Ovary (tissue), 3 donors: ENCODE measurements around the gene MYO9A.

Source experiments
- EP300 ChIP-seq: sonication (generic); formaldehyde crosslinking; IDR thresholded peaks from one replicate; pipeline ENCODE4 v1.6.1; 2017; ENCODE audit warnings: antibody characterized with exemption
- POLR2A ChIP-seq: fragments of 450-650 bp; IDR thresholded peaks from one replicate; pipeline ENCODE4 v1.6.1; 2017; ENCODE audit warnings: antibody characterized with exemption, mild to moderate bottlenecking, moderate library complexity
- TF ChIP-seq, protein P1 (sequence below), 3 donors: fragments of 450-650 bp in 2 of 3; fragments of 200-600 bp in 1 of 3; IDR thresholded peaks; one replicate each; pipeline versions ENCODE4 v1.5.1 to v1.8.0; 2016 to 2022; ENCODE audit warnings: antibody characterized with exemption in 3 of 3, mild to moderate bottlenecking in 1 of 3
- donor health status: DM: no; HTN: no; CAD: no.

DNA sequence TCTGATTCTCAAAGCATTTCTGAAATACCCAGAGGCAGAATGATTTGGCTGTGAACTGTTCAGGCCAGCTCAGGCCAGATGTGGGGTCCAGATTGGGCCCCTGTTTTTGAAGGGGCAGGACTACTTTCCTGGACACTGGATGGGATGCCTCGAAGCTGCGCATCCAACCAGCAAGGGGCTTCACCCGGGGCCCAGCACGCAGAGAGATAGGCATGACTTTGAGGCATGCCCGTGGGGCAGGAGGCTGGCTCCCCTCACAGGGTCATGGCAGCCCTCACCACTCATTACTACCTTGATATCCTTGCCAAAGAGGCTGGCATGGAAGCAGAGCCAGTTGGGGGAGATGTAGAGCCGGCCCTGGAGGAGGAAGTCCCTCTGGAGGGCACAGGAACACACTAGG, 49.5 kb upstream of the MYO9A start:
- TF ChIP-seq, protein P1, sequence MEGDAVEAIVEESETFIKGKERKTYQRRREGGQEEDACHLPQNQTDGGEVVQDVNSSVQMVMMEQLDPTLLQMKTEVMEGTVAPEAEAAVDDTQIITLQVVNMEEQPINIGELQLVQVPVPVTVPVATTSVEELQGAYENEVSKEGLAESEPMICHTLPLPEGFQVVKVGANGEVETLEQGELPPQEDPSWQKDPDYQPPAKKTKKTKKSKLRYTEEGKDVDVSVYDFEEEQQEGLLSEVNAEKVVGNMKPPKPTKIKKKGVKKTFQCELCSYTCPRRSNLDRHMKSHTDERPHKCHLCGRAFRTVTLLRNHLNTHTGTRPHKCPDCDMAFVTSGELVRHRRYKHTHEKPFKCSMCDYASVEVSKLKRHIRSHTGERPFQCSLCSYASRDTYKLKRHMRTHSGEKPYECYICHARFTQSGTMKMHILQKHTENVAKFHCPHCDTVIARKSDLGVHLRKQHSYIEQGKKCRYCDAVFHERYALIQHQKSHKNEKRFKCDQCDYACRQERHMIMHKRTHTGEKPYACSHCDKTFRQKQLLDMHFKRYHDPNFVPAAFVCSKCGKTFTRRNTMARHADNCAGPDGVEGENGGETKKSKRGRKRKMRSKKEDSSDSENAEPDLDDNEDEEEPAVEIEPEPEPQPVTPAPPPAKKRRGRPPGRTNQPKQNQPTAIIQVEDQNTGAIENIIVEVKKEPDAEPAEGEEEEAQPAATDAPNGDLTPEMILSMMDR (IDR thresholded peaks at IDR 0.05): no peak
- TF ChIP-seq EP300: no peak
- no peak for TF ChIP-seq POLR2A
